Measurements from ENCODE around the gene TCEA2.

TCEA2 gene

GRCh38 chr20:64038565-64039292 lies 24.3 kb upstream of the TCEA2 start:
- TF ChIP-seq, protein P1, sequence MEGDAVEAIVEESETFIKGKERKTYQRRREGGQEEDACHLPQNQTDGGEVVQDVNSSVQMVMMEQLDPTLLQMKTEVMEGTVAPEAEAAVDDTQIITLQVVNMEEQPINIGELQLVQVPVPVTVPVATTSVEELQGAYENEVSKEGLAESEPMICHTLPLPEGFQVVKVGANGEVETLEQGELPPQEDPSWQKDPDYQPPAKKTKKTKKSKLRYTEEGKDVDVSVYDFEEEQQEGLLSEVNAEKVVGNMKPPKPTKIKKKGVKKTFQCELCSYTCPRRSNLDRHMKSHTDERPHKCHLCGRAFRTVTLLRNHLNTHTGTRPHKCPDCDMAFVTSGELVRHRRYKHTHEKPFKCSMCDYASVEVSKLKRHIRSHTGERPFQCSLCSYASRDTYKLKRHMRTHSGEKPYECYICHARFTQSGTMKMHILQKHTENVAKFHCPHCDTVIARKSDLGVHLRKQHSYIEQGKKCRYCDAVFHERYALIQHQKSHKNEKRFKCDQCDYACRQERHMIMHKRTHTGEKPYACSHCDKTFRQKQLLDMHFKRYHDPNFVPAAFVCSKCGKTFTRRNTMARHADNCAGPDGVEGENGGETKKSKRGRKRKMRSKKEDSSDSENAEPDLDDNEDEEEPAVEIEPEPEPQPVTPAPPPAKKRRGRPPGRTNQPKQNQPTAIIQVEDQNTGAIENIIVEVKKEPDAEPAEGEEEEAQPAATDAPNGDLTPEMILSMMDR (IDR thresholded peaks at IDR 0.05), result peak; percentile 84
- Histone ChIP-seq H3K27me3 (ENCODE audit: control insufficient read depth, insufficient read depth, low read length) (no peaks in the 10 kb centered on the region), H3K79me2 (no peaks in the 10 kb centered on the region), H3K4me2 (ENCODE audit: low read length) (peak overlapping the region; percentile 82), H3K9ac (no peak overlapping the region), H3K4me1 (peaks cover 4% of the 10 kb centered on the region), H3K4me3 (ENCODE audit: low read depth, low read length) (peak overlapping the region; percentile 65), H3K27ac (peak overlapping the region; percentile 37), H3K9me3 (ENCODE audit: control insufficient read depth, low read length) (no peaks in the 10 kb centered on the region), H2AFZ (peak overlapping the region; percentile 88), H3K36me3 (ENCODE audit: control insufficient read depth, insufficient read depth, low read length) (no peaks in the 10 kb centered on the region)

DNA sequence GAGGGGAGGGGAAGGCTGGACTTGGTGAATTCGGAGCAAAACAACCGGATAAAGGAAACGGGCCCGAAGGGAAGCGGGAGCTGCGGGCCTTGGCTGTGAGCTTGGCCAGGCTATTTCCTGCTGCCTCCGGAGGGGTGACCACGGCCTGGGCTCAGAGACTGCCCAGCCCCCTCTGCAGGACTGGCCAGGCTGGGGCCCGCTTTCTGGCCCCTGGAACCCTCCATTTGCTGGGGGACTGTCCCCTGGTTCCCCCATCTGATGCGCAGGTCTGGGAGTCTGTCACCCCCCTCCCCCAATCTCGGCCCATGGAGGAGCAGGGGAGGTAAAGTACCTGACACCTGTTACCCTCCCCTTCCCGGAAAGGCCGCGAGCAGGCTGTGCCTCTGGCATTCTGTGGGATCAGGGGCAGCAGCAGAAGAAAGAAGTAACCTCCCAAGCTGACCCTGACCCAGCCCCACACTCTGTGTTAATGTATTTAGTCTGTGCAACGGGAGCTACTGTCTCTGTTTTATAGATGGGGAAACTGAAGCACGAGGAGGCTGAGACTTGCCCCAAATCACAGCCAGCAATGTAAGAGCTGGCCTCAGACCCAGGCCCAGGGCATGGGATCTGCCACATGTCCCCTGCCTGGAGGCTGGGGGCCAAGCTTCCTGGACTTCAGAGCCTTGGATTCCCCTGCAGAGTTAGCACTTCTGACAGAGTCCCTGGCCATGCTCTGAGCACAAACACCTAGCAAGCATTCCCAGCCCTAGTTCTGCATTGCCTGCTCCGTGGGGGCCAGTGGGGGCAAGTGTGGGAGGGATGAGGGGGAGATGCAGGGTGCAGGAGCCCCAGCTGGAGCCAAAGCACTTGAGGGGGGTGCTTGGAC lies 23.5 kb upstream of the TCEA2 start:
- Histone ChIP-seq H3K9me3 (ENCODE audit: control insufficient read depth, low read length) (no peaks in the 10 kb centered on the region), H2AFZ (peak overlapping the region; percentile 88), H3K27ac (peak overlapping the region; percentile 37), H3K36me3 (ENCODE audit: control insufficient read depth, insufficient read depth, low read length) (no peaks in the 10 kb centered on the region), H3K27me3 (ENCODE audit: control insufficient read depth, insufficient read depth, low read length) (no peaks in the 10 kb centered on the region), H3K4me1 (peaks cover 4% of the 10 kb centered on the region), H3K4me3 (ENCODE audit: low read depth, low read length) (peak overlapping the region; percentile 65), H3K4me2 (ENCODE audit: low read length) (peak overlapping the region; percentile 82), H3K79me2 (no peaks in the 10 kb centered on the region), H3K9ac (no peak overlapping the region)
- TF ChIP-seq, protein P1 (IDR thresholded peaks at IDR 0.05), result no peak

- peaks cover 4% of the 10 kb centered on the region for H3K4me1 ChIP-seq
These were observed 22.6 kb upstream of the TCEA2 start for GRCh38 chr20:64040231-64041039.

DNA sequence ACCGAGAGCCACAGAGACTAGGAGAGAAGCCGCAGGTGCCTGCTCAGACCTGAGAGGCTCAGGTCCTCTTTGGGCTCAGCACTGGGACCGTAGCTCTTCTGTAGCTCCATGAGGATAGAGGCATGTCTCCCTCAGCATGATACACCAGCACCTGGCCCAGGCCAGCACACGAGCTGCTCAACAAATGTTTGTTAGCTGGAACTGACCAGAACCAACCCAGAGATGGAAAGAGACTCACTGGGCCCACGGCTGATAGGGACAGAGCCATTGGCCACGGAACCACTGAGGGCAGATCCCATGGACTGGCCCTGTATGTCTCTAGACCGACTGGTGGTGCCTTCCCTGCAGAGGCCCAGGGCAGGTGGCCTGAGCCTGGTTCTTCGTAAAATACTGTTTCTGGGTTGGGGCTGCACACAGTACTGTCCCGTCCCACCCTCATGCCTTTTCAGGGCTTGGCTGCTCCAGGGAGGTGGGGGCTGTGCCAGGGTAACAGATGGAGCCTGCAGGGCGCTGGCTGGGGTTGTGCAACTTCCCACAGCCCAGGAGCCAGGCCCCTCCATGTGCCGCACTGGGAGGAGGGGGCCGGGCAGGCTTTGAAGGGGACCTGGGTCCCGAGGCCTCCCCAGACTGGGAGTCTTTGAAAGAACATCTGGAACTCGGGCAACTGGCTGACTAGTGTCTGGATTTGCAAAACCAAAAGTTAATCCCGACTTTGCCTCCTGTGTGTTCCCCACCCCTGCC lies 21.8 kb upstream of the TCEA2 start:
- no peak overlapping the region for H3K27ac ChIP-seq
- no peaks in the 10 kb centered on the region for H3K27me3 ChIP-seq (ENCODE audit: control insufficient read depth, insufficient read depth, low read length)
- H3K9me3 ChIP-seq (ENCODE audit: control insufficient read depth, low read length), result no peaks in the 10 kb centered on the region
- no peak overlapping the region for H3K4me3 ChIP-seq (ENCODE audit: low read depth, low read length)
- H3K4me2 ChIP-seq (ENCODE audit: low read length), result no peak overlapping the region
- H3K36me3 ChIP-seq (ENCODE audit: control insufficient read depth, insufficient read depth, low read length), result no peaks in the 10 kb centered on the region
- H3K4me1 ChIP-seq, result peaks cover 4% of the 10 kb centered on the region
- no peaks in the 10 kb centered on the region for H3K79me2 ChIP-seq
- no peak overlapping the region for H3K9ac ChIP-seq
- TF ChIP-seq, protein P1 (IDR thresholded peaks at IDR 0.05), result no peak
- no peak overlapping the region for H2AFZ ChIP-seq

More at GRCh38 chr20:64040231-64041039, 22.6 kb upstream of the TCEA2 start:
- Histone ChIP-seq H3K4me3 (ENCODE audit: low read depth, low read length) (no peak overlapping the region), H3K36me3 (ENCODE audit: control insufficient read depth, insufficient read depth, low read length) (no peaks in the 10 kb centered on the region), H3K27ac (no peak overlapping the region), H3K9ac (no peak overlapping the region), H3K4me2 (ENCODE audit: low read length) (no peak overlapping the region), H3K27me3 (ENCODE audit: control insufficient read depth, insufficient read depth, low read length) (no peaks in the 10 kb centered on the region), H3K9me3 (ENCODE audit: control insufficient read depth, low read length) (no peaks in the 10 kb centered on the region), H3K79me2 (no peaks in the 10 kb centered on the region), H2AFZ (no peak overlapping the region)
- TF ChIP-seq, protein P1 (IDR thresholded peaks at IDR 0.05), result no peak

All from parathyroid adenoma (tissue), 2 donors.